Left lung (tissue), 10 donors: Measurements from ENCODE around the gene KCNH2. TPM values are rescaled to one million over a fixed set of nuclear protein-coding genes. Genes with fewer than 3 reads are reported as not detected.

Experiments
- ATAC-seq: fragments of 200-7000 bp; cut with Tn5 transposase; one replicate; pipeline ENCODE4 v1.9.1; 2020; ENCODE audit warnings: moderate library complexity
- DNase-seq, 4 donors: peaks; one replicate each; pipeline ENCODE4 v3.0.0-alpha.2; 2013 to 2020
- H3K27ac ChIP-seq, 2 donors: fragments of 200-600 bp; sonication (generic) in 1 of 2; one replicate each; pipeline versions ENCODE4 v1.5.0 to v1.8.0; 2020 to 2021
- H3K27me3 ChIP-seq, 2 donors: fragments of 200-600 bp; sonication (generic) in 1 of 2; one replicate each; pipeline versions ENCODE4 v1.5.0 to v1.8.0; 2020 to 2021
- H3K36me3 ChIP-seq, 2 donors: fragments of 200-600 bp; sonication (generic) in 1 of 2; one replicate each; pipeline versions ENCODE4 v1.5.0 to v1.8.0; 2020 to 2021
- H3K4me1 ChIP-seq, 2 donors: fragments of 200-600 bp; one replicate each; pipeline ENCODE4 v1.8.0; 2021
- H3K4me3 ChIP-seq, 2 donors: fragments of 200-600 bp; sonication (generic) in 1 of 2; one replicate each; pipeline versions ENCODE4 v1.5.0 to v1.8.0; 2020 to 2021; ENCODE audit warnings: mild to moderate bottlenecking in 1 of 2
- H3K9me3 ChIP-seq, 2 donors: fragments of 200-600 bp; sonication (generic) in 1 of 2; one replicate each; pipeline versions ENCODE4 v1.5.0 to v1.8.0; 2020 to 2021
- intact Hi-C, 2 donors: fragments of 100-400 bp; cut with DNase I; formaldehyde crosslinking; loops; one replicate each; pipeline versions ENCODE4 v1.11.2 to v1.14.2; 2022
- polyA plus RNA-seq, 6 donors: library from polyadenylated mRNA; unstranded; fragments of 120-200 nt; gene quantifications; one replicate each; pipeline ENCODE4 v1.2.1, GENCODE V29; 2013; ENCODE audit not compliant: insufficient read length in 6 of 6
- total RNA-seq, 2 donors: library from RNA; stranded (reverse); fragmentation: NEBNext Ultra II Directional; extraction: Animal tissue kit (Norgen Biotek cat#: 25700); gene quantifications; one replicate each; pipeline ENCODE4 v1.2.1, GENCODE V29; 2021
- TF ChIP-seq, protein P1 (sequence below), 2 donors: fragments of 200-600 bp; sonication (generic) in 1 of 2; IDR thresholded peaks; one replicate each; pipeline versions ENCODE4 v1.5.0 to v1.8.0; 2021; ENCODE audit warnings: antibody characterized with exemption in 2 of 2
- donor health status: DM: no; HTN: yes; CAD: no.
- donor health status: DM: no; HTN: no; CAD: no.

The KCNH2 gene
- total and polyA plus RNA-seq, 8 donors, result 0.82 to 5.3 (median 4.2) TPM

DNA sequence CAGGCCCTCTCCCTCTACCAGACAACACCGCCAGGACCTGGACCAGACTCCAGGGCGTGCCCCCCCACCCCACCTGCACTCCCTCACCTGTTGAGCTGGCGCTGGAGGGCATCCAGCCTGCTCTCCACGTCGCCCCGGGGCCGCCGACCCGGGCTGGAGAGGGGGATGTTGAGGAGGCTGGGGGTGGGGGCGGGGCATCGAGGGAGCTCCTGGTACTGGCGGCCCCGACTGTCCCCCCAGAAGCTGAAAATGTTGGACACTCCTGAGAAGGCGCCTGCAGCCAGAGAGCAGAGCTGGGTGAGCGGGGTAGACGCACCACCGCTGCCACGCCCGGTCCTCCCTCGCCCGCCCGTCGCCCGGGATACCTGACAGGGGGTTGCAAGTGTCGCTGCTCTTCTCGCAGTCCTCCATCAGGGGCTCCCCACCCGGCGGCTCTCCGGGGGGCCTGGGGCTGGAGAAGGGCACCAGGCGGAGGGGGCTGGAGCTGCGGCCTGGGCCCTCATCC, 30.8 kb downstream of the KCNH2 start:
- no peaks in the 10 kb centered on the region for H3K36me3 ChIP-seq
- H3K9me3 ChIP-seq, result no peaks in the 10 kb centered on the region
- no peaks in the 10 kb centered on the region for H3K4me1 ChIP-seq
- intact Hi-C loops, result no loop called here
- no peak overlapping the region for H3K4me3 ChIP-seq
- TF ChIP-seq, protein P1, sequence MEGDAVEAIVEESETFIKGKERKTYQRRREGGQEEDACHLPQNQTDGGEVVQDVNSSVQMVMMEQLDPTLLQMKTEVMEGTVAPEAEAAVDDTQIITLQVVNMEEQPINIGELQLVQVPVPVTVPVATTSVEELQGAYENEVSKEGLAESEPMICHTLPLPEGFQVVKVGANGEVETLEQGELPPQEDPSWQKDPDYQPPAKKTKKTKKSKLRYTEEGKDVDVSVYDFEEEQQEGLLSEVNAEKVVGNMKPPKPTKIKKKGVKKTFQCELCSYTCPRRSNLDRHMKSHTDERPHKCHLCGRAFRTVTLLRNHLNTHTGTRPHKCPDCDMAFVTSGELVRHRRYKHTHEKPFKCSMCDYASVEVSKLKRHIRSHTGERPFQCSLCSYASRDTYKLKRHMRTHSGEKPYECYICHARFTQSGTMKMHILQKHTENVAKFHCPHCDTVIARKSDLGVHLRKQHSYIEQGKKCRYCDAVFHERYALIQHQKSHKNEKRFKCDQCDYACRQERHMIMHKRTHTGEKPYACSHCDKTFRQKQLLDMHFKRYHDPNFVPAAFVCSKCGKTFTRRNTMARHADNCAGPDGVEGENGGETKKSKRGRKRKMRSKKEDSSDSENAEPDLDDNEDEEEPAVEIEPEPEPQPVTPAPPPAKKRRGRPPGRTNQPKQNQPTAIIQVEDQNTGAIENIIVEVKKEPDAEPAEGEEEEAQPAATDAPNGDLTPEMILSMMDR (IDR thresholded peaks at IDR 0.05), result no peak
- ATAC-seq (no peak), DNase-seq (peak in 2 of 4 donors; percentile 26 to 78)
- peaks cover 12 to 57% of the 10 kb centered on the region in 2 donors for H3K27me3 ChIP-seq
- no peak overlapping the region for H3K27ac ChIP-seq

DNA sequence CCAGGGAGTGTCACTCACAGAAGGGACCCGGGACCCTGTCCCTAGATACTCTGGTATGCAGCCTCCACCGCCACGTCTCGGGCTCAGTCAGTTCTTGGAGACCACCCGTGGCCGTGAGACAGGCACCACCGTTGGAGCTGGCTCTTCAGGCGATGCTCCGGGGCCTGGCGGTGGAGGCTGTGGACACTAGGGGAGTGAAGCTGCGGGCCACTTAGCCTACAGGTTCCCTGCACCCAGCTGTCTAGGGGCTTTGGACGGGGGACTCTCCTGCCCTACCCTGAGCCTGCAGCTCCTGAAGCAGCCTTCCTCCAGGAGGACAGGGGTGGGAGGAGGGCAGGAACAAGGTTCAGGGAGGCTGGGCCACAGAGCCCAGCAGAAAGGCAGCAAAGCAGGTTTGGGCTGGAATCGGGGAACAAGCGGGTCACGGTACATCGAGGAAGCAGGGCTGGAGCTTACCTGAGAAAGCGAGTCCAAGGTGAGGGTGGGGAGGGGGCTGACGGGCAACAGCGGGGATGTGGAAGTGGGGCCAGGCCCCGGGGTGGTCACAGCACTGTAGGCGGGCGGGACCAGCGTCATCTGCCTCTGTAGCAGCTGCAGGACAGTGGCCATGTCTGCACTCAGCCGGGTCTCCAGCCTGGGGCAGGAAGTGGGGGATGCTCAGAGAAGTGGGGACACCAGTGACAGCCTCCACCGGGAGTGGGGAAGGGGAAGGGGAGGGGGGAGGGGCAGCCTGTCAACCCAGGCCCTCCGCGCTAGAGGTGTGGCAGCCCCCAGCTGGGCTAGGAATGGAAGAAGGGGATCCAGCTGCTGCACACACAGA, 31.5 kb downstream of the KCNH2 start:
- no peak overlapping the region for H3K4me3 ChIP-seq
- no peak overlapping the region for H3K27ac ChIP-seq
- DNase-seq (peak in 1 of 4 donors; percentile 72), ATAC-seq (no peak)
- no peaks in the 10 kb centered on the region for H3K36me3 ChIP-seq
- peaks cover 12 to 63% of the 10 kb centered on the region in 2 donors for H3K27me3 ChIP-seq
- intact Hi-C loops, result no loop called here
- no peaks in the 10 kb centered on the region for H3K4me1 ChIP-seq
- TF ChIP-seq, protein P1 (IDR thresholded peaks at IDR 0.05), result no peak
- no peaks in the 10 kb centered on the region for H3K9me3 ChIP-seq

DNA sequence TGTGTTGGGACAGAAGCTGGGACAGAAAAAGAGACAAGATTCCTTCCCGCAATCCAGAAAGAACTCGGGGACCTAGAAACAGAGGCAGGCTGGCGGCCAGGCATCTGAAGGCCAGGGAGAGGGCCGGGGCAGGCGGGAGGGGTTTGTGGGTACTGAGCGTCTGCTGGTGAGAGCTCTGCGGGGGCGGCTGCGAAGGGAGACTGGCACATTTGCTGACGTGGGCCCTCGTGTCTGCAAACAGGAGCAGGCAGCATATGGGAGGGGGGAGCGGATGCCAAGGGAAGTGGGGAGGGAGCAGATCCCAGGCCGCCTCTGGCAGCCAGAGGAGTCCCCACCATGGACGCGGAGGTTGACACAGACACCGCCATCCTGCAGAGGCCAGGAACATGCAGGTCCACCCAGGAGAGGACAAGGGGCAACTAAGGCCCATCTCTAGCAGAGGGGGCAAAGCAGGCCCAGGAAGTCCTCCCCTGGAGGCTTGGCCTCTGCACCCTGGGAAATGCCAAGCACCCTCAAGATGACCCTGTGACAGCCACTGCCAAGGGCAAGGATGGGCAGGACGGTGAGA, 32.2 kb downstream of the KCNH2 start:
- Histone ChIP-seq H3K4me3 (no peak overlapping the region), H3K9me3 (no peaks in the 10 kb centered on the region), H3K36me3 (no peaks in the 10 kb centered on the region), H3K4me1 (no peaks in the 10 kb centered on the region), H3K27ac (no peak overlapping the region), H3K27me3 (peaks cover 12 to 68% of the 10 kb centered on the region in 2 donors)
- ATAC-seq, result peak; percentile 32
- intact Hi-C loops, result no loop called here
- TF ChIP-seq, protein P1 (IDR thresholded peaks at IDR 0.05), result no peak
- peak in 2 of 4 donors; percentile 37 to 78 for DNase-seq

DNA sequence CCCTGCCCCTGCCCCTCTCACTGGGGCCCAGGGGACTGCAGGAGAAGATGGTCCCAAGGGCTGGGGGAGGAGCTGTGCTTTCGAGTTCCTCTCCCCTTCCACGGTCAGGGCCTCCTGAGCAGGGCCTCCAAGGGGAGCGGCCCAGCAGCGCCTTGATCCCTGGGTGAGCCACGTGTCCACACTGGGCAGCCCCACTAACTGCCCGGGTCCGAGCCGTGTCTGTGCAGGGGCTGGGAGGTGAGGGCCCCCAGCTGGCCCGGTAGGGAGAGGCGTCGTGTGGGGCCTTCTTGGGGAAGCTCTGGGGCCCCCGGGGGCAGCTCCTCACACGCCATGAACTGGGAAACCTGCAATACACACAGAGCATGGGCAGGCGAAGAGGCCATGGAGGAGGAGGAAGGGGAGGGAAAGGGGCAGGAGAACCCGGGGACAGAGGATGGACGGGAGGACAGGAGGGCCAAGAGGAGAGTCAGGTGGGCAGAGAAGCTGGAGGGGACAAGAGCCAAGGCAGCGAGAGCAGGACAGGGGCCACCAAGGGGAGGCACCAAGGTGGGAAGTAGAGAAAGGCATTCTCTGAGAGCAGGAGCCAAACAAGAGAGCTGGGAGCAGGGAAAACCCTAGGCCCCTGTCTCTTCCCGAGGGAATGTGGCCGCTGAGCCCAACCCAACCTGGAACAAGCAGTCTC, 32.8 kb downstream of the KCNH2 start:
- no peak for ATAC-seq
- no peaks in the 10 kb centered on the region for H3K36me3 ChIP-seq
- peaks cover 12 to 63% of the 10 kb centered on the region in 2 donors for H3K27me3 ChIP-seq
- intact Hi-C loops, result no loop called here
- no peak overlapping the region for H3K4me3 ChIP-seq
- no peak overlapping the region for H3K27ac ChIP-seq
- TF ChIP-seq, protein P1 (IDR thresholded peaks at IDR 0.05), result no peak
- no peaks in the 10 kb centered on the region for H3K4me1 ChIP-seq
- no peaks in the 10 kb centered on the region for H3K9me3 ChIP-seq
- DNase-seq, result peak in 2 of 4 donors; percentile 22 to 69
